ENCODE data around the gene CCDC60.

The CCDC60 gene

DNA sequence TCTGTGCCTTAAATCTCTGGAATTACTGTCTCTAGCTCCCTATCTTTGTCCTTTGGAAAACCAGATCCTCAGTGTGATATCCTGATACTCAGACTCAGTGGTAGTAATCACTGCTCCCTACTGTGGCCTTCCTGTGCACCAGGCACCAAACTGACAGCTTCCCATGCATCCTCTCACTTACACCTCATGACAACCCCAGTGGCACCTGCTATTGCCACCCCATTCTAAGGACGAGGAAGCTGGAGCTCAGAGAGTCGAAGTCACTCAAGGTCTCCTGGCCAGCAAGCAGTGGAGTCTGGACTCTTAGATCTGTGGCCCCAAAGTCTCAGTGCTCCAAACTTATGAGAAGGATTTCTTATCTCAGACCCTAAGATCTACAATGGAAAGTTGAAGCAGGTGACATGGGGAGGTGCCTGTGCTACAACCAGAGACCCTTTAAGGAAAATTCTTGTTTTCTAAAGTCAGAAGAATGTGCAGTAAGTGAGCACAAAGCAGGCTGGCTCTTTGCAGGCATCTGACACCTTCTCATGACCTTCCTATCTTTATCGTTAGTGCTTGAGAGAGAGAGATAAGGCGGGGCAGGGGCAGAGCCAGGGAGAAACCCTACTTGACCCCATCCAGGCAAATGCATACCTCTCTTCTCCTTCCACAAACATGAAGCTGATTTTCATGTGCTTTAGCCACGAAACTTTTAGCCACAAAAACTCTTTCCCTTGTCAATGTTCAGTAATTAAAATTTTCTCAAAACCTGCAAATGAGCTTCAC lies 47.1 kb downstream of the CCDC60 start:
- no peak for TF ChIP-seq ESRRG (CRISPR knock-in tag; IDR thresholded peaks at IDR 0.05)
- TF ChIP-seq CSDC2 (CRISPR knock-in tag; IDR thresholded peaks at IDR 0.05): no peak
- TF ChIP-seq PATZ1 (CRISPR knock-in tag; IDR thresholded peaks at IDR 0.05; ENCODE audit: borderline replicate concordance): no peak
- no peak for TF ChIP-seq SNAI2 (CRISPR knock-in tag; IDR thresholded peaks at IDR 0.05)
- TF ChIP-seq OSR1 (CRISPR knock-in tag; IDR thresholded peaks at IDR 0.05): no peak
- no peak for TF ChIP-seq ZFP3 (CRISPR knock-in tag; IDR thresholded peaks at IDR 0.05)
- TF ChIP-seq ZNF70 (CRISPR knock-in tag; IDR thresholded peaks at IDR 0.05): no peak
- no peak for TF ChIP-seq ISL1 (CRISPR knock-in tag; IDR thresholded peaks at IDR 0.05)
- no peak for TF ChIP-seq ZNF565 (CRISPR knock-in tag; conservative IDR thresholded peaks at IDR 0.05; ENCODE audit: low read depth)
- no peak for TF ChIP-seq PPARA (CRISPR knock-in tag; IDR thresholded peaks at IDR 0.05; ENCODE audit: borderline replicate concordance)
- ATAC-seq: no peak

DNA sequence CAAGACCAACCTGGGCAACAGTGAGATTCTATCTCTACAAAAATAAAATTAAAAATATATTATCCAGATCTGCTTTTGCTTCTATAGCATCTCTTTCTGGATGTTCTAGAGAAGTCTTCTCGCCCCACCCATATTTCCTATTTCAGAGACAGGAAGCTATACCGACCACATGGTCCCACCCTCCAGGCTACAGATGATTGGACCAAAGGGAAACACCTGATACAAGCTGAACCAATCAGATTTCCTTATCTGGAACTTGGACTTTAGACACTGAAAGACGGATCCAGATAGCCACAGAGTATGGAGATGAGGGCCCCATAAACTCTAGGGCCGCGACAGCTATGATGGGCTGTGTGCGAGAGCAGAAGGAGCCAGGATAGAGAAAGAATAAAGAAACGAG lies 48.7 kb downstream of the CCDC60 start:
- no peak for ATAC-seq
- TF ChIP-seq OSR1 (CRISPR knock-in tag; IDR thresholded peaks at IDR 0.05): no peak
- no peak for TF ChIP-seq ZC3H10 (CRISPR knock-in tag; IDR thresholded peaks at IDR 0.05)
- TF ChIP-seq PPARA (CRISPR knock-in tag; IDR thresholded peaks at IDR 0.05; ENCODE audit: borderline replicate concordance): no peak
- no peak for TF ChIP-seq ISL1 (CRISPR knock-in tag; IDR thresholded peaks at IDR 0.05)
- no peak for TF ChIP-seq RARB (CRISPR knock-in tag; IDR thresholded peaks at IDR 0.05)
- TF ChIP-seq ZFP30 (CRISPR knock-in tag; IDR thresholded peaks at IDR 0.05): no peak
- TF ChIP-seq ESRRG (CRISPR knock-in tag; IDR thresholded peaks at IDR 0.05): no peak
- no peak for TF ChIP-seq ZNF70 (CRISPR knock-in tag; IDR thresholded peaks at IDR 0.05)
- TF ChIP-seq POU6F1 (CRISPR knock-in tag; IDR thresholded peaks at IDR 0.05; ENCODE audit: borderline replicate concordance, low read depth): no peak
- no peak for TF ChIP-seq ARNTL (CRISPR knock-in tag; IDR thresholded peaks at IDR 0.05; ENCODE audit: borderline replicate concordance, low read depth)
- TF ChIP-seq TCF4 (CRISPR knock-in tag; IDR thresholded peaks at IDR 0.05; ENCODE audit: borderline replicate concordance): no peak

DNA sequence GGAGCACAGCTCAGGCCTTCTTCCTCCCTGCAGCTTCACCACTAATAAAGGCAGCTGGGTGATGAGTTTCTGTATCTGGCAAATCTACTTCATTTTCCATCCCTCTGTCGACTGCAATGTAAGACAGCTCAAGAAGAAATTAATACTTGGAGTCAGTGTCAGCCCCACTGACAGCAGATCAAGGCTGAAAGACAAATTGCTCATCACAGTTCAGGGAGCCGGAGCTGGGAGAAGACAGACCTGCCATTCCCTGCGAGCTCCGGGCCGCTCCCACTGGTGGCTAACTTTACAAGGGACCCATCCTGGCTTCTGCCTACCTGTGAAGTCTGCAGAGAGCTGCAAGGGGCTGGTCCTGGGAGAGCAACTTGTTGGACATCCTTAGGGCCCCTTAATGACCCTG lies 49.8 kb downstream of the CCDC60 start:
- ATAC-seq: no peak
- TF ChIP-seq OSR1 (CRISPR knock-in tag; IDR thresholded peaks at IDR 0.05) (no peak), CSDC2 (CRISPR knock-in tag; IDR thresholded peaks at IDR 0.05) (no peak), TOX (CRISPR knock-in tag; IDR thresholded peaks at IDR 0.05; ENCODE audit: borderline replicate concordance) (no peak), GLIS3 (CRISPR knock-in tag; IDR thresholded peaks at IDR 0.05) (no peak), ZFP3 (CRISPR knock-in tag; IDR thresholded peaks at IDR 0.05) (no peak), RARB (CRISPR knock-in tag; IDR thresholded peaks at IDR 0.05) (no peak)

DNA sequence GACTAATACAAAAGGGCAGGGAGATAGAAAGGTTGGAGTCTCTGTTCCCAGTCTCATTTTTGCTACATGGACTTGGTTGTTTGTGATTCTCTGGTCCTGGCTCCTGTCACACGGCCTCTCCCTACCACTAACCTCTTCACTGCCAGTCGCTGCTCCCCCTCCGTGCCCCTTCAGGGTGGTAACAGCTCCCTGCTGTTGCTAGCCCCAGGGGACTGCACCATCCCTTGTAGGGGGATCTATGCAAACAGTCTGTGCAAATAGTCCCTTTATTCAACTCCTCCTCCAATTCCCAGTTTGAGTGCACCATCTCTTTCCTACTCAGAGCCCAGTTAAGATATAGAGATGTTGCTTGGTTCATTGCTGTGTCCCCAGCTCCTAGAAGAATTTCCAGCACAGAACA lies 51.1 kb downstream of the CCDC60 start:
- TF ChIP-seq ESRRG (CRISPR knock-in tag; IDR thresholded peaks at IDR 0.05) (no peak), TCF4 (CRISPR knock-in tag; IDR thresholded peaks at IDR 0.05; ENCODE audit: borderline replicate concordance) (no peak), BACH2 (CRISPR knock-in tag; IDR thresholded peaks at IDR 0.05; ENCODE audit: borderline replicate concordance) (no peak), CSDC2 (CRISPR knock-in tag; IDR thresholded peaks at IDR 0.05) (no peak), CSRNP3 (CRISPR knock-in tag; IDR thresholded peaks at IDR 0.05) (no peak), OSR1 (CRISPR knock-in tag; IDR thresholded peaks at IDR 0.05) (no peak), ZNF565 (CRISPR knock-in tag; conservative IDR thresholded peaks at IDR 0.05; ENCODE audit: low read depth) (no peak), PPARA (CRISPR knock-in tag; IDR thresholded peaks at IDR 0.05; ENCODE audit: borderline replicate concordance) (no peak), PATZ1 (CRISPR knock-in tag; IDR thresholded peaks at IDR 0.05; ENCODE audit: borderline replicate concordance) (no peak), ISL1 (CRISPR knock-in tag; IDR thresholded peaks at IDR 0.05) (no peak), GLIS3 (CRISPR knock-in tag; IDR thresholded peaks at IDR 0.05) (no peak), CREB5 (CRISPR knock-in tag; IDR thresholded peaks at IDR 0.05; ENCODE audit: low read depth) (no peak), RARB (CRISPR knock-in tag; IDR thresholded peaks at IDR 0.05) (no peak), ZNF70 (CRISPR knock-in tag; IDR thresholded peaks at IDR 0.05) (no peak), SNAI2 (CRISPR knock-in tag; IDR thresholded peaks at IDR 0.05) (no peak), ZFP3 (CRISPR knock-in tag; IDR thresholded peaks at IDR 0.05) (no peak), ZNF8 (CRISPR knock-in tag; IDR thresholded peaks at IDR 0.05) (no peak), ZFP30 (CRISPR knock-in tag; IDR thresholded peaks at IDR 0.05) (no peak), TOX (CRISPR knock-in tag; IDR thresholded peaks at IDR 0.05; ENCODE audit: borderline replicate concordance) (no peak)

More for the DNA sequence above, 51.1 kb downstream of the CCDC60 start:
- ATAC-seq: no peak

Measured in SK-N-SH treated with all-trans-retinoic acid at 6 μM for 48 hours (cell line).